Mucosa of rectum (tissue), 2 donors: ENCODE measurements around the gene PIGR.
A peak's percentile ranks its signal among the peaks of the same experiment; 100 is the strongest.

Experiments used
- H3K27ac ChIP-seq, 2 donors: one replicate each; pipeline ENCODE4 v1.7.0; 2013; ENCODE audit warnings: inconsistent platforms in 2 of 2, low read depth in 2 of 2, low read length in 2 of 2
- H3K27me3 ChIP-seq, 2 donors: one replicate each; pipeline ENCODE4 v1.7.0; 2013; ENCODE audit warnings: low read length in 2 of 2; ENCODE audit not compliant: control insufficient read depth in 2 of 2, insufficient read depth in 2 of 2
- H3K36me3 ChIP-seq, 2 donors: one replicate each; pipeline ENCODE4 v1.7.0; 2013; ENCODE audit warnings: low read length in 2 of 2; ENCODE audit not compliant: control insufficient read depth in 2 of 2, insufficient read depth in 2 of 2
- H3K4me1 ChIP-seq, 2 donors: one replicate each; pipeline ENCODE4 v1.7.0; 2013; ENCODE audit warnings: low read length in 2 of 2, mild to moderate bottlenecking in 1 of 2; ENCODE audit not compliant: control insufficient read depth in 2 of 2, insufficient read depth in 2 of 2
- H3K4me3 ChIP-seq, 2 donors: one replicate each; pipeline ENCODE4 v1.7.0; 2013; ENCODE audit warnings: low read length in 2 of 2
- H3K9ac ChIP-seq, 2 donors: one replicate each; pipeline ENCODE4 v1.7.0; 2013; ENCODE audit warnings: low read length in 2 of 2, low read depth in 1 of 2, mild to moderate bottlenecking in 1 of 2
- H3K9me3 ChIP-seq, 2 donors: one replicate each; pipeline ENCODE4 v1.7.0; 2013; ENCODE audit warnings: low read length in 2 of 2; ENCODE audit not compliant: control insufficient read depth in 2 of 2
- donor health status: healthy.
- donor health status: Normal muscosa, but diverticular disease.

PIGR gene

GRCh38 chr1:206974140-206974539 lies 27.9 kb upstream of the PIGR start:
- Histone ChIP-seq H3K4me1 (peaks cover 51 to 73% of the 10 kb centered on the region in 2 donors), H3K9ac (no peak overlapping the region), H3K4me3 (no peak overlapping the region), H3K36me3 (no peaks in the 10 kb centered on the region), H3K9me3 (no peaks in the 10 kb centered on the region), H3K27me3 (no peaks in the 10 kb centered on the region), H3K27ac (peak overlapping the region; percentile 76 to 77)

GRCh38 chr1:206972728-206973127 lies 26.5 kb upstream of the PIGR start:
- peaks cover 56 to 75% of the 10 kb centered on the region in 2 donors for H3K4me1 ChIP-seq
- no peaks in the 10 kb centered on the region for H3K27me3 ChIP-seq
- H3K9me3 ChIP-seq, result no peaks in the 10 kb centered on the region
- no peaks in the 10 kb centered on the region for H3K36me3 ChIP-seq
- H3K9ac ChIP-seq, result no peak overlapping the region
- peak overlapping the region in 1 of 2 donors; percentile 59 for H3K4me3 ChIP-seq
- H3K27ac ChIP-seq, result peak overlapping the region; percentile 76 to 77

- Histone ChIP-seq H3K9ac (no peak overlapping the region), H3K27ac (peak overlapping the region in 1 of 2 donors; percentile 4), H3K4me1 (peaks cover 63 to 79% of the 10 kb centered on the region in 2 donors), H3K4me3 (no peak overlapping the region), H3K36me3 (no peaks in the 10 kb centered on the region), H3K9me3 (no peaks in the 10 kb centered on the region), H3K27me3 (no peaks in the 10 kb centered on the region)
Measured at GRCh38 chr1:206971029-206971655, 24.9 kb upstream of the PIGR start.

GRCh38 chr1:206970446-206970845 lies 24.2 kb upstream of the PIGR start, which contains the start of gene FCAMR:
Gene FCAMR (minus strand): TSS chr1:206970460. CDS start chr1:206970125, 335 bp downstream.
- H3K4me3 ChIP-seq, result no peak within 1 kb of the TSS
- H3K27ac ChIP-seq, result peak within 1 kb of the TSS; percentile 84 to 91
- H3K27me3 ChIP-seq, result no peaks in the 10 kb centered on the region
- peaks cover 68 to 79% of the 10 kb centered on the region in 2 donors for H3K4me1 ChIP-seq
- peak within 1 kb of the TSS; percentile 15 to 41 for H3K9ac ChIP-seq
- no peaks in the 10 kb centered on the region for H3K9me3 ChIP-seq
- no peaks in the 10 kb centered on the region for H3K36me3 ChIP-seq

- Histone ChIP-seq H3K27ac (peak overlapping the region; percentile 84 to 91), H3K9me3 (no peaks in the 10 kb centered on the region), H3K27me3 (no peaks in the 10 kb centered on the region), H3K4me1 (peaks cover 57 to 69% of the 10 kb centered on the region in 2 donors), H3K4me3 (no peak overlapping the region), H3K9ac (peak overlapping the region; percentile 16 to 41), H3K36me3 (no peaks in the 10 kb centered on the region)
Measured at GRCh38 chr1:206969090-206969489, 22.8 kb upstream of the PIGR start.

- H3K9me3 ChIP-seq, result no peaks in the 10 kb centered on the region
- peaks cover 60 to 69% of the 10 kb centered on the region in 2 donors for H3K4me1 ChIP-seq
- H3K9ac ChIP-seq, result peak overlapping the region in 1 of 2 donors; percentile 11
- no peaks in the 10 kb centered on the region for H3K27me3 ChIP-seq
- H3K27ac ChIP-seq, result peak overlapping the region; percentile 53 to 84
- no peak overlapping the region for H3K4me3 ChIP-seq
- no peaks in the 10 kb centered on the region for H3K36me3 ChIP-seq
Measured at GRCh38 chr1:206967096-206967849, 21.0 kb upstream of the PIGR start.

GRCh38 chr1:206965781-206966180 lies 19.5 kb upstream of the PIGR start:
- H3K9me3 ChIP-seq, result no peaks in the 10 kb centered on the region
- H3K27me3 ChIP-seq, result no peaks in the 10 kb centered on the region
- no peak overlapping the region for H3K4me3 ChIP-seq
- H3K27ac ChIP-seq, result no peak overlapping the region
- no peak overlapping the region for H3K9ac ChIP-seq
- no peaks in the 10 kb centered on the region for H3K36me3 ChIP-seq
- peaks cover 58 to 60% of the 10 kb centered on the region in 2 donors for H3K4me1 ChIP-seq

- H3K9me3 ChIP-seq, result no peaks in the 10 kb centered on the region
- peak overlapping the region in 1 of 2 donors; percentile 36 for H3K4me3 ChIP-seq
- peak overlapping the region; percentile 82 to 90 for H3K27ac ChIP-seq
- H3K27me3 ChIP-seq, result no peaks in the 10 kb centered on the region
- H3K4me1 ChIP-seq, result peaks cover 42 to 43% of the 10 kb centered on the region in 2 donors
- H3K36me3 ChIP-seq, result no peaks in the 10 kb centered on the region
- H3K9ac ChIP-seq, result peak overlapping the region in 1 of 2 donors; percentile 36
Measured at GRCh38 chr1:206963740-206964139, 17.5 kb upstream of the PIGR start.

GRCh38 chr1:206963119-206963712 lies 16.9 kb upstream of the PIGR start:
- H3K36me3 ChIP-seq, result no peaks in the 10 kb centered on the region
- no peak overlapping the region for H3K9ac ChIP-seq
- H3K27ac ChIP-seq, result peak overlapping the region; percentile 82 to 90
- H3K4me3 ChIP-seq, result peak overlapping the region; percentile 9 to 36
- H3K9me3 ChIP-seq, result no peaks in the 10 kb centered on the region
- H3K27me3 ChIP-seq, result no peaks in the 10 kb centered on the region
- H3K4me1 ChIP-seq, result peaks cover 38% of the 10 kb centered on the region in 2 donors

- Histone ChIP-seq H3K4me1 (peaks cover 28 to 32% of the 10 kb centered on the region in 2 donors), H3K27ac (peak overlapping the region; percentile 82 to 90), H3K36me3 (no peaks in the 10 kb centered on the region), H3K4me3 (no peak overlapping the region), H3K9me3 (no peaks in the 10 kb centered on the region), H3K27me3 (no peaks in the 10 kb centered on the region), H3K9ac (no peak overlapping the region)
Measured at GRCh38 chr1:206962272-206962671, 16.0 kb upstream of the PIGR start.
